Measurements from ENCODE around the gene SNX3.

- no peak for TF ChIP-seq POLR2A (IDR thresholded peaks at IDR 0.05)
- no peak for TF ChIP-seq CTCF (IDR thresholded peaks at IDR 0.05 in 4 of 5, conservative IDR thresholded peaks at IDR 0.05 in 1 of 5)
Measured at GRCh38 chr6:108285381-108285780, 24.5 kb upstream of the SNX3 start.

Measured in gastrocnemius medialis (tissue), 4 donors.